ENCODE measurements around the gene WWC2.

- no peak for TF ChIP-seq POLR2A (IDR thresholded peaks at IDR 0.05)
- TF ChIP-seq CTCF (IDR thresholded peaks at IDR 0.05) = no peak
These were observed 188.6 kb downstream of the WWC2 start for GRCh38 chr4:183287677-183288076.

Data from esophagus squamous epithelium (tissue), 4 donors.